PC-3 (cell line): ENCODE data around the gene RBM26. TPM values are rescaled to one million over a fixed set of nuclear protein-coding genes. Genes with fewer than 3 reads are reported as not detected.

Experiments
- ATAC-seq: fragments of 200-7000 bp; cut with Tn5 transposase; 2 replicates; pipeline ENCODE4 v1.9.1; 2020; ENCODE audit warnings: mild to moderate bottlenecking, moderate library complexity
- BruUV-seq: library from RNA; stranded (reverse); fragments of 400-500 nt; replicated peaks from 2 replicates; lab custom pipeline; 2021; lab: Mats Ljungman, UMichigan
- CTCF ChIA-PET: fragments of 300-600 bp; sonication (Branson Sonifier 250); formaldehyde crosslinking; loops from one replicate; lab custom pipeline; 2022; ENCODE audit warnings: antibody characterized with exemption; lab: Charles Lee
- POLR2A ChIA-PET: fragments of 300-600 bp; sonication (Branson Sonifier 250); formaldehyde crosslinking; loops from one replicate; lab custom pipeline; 2022; ENCODE audit warnings: antibody characterized with exemption; ENCODE audit not compliant: unreplicated experiment; lab: Charles Lee
- DNase-seq: peaks from one replicate; pipeline ENCODE4 v3.0.0-alpha.2; 2015
- H2AFZ ChIP-seq: fragments of 300-600 bp; sonication (generic); 2 replicates; pipeline ENCODE4 v1.6.0; 2016; ENCODE audit warnings: antibody characterized with exemption, low read length
- H3F3A ChIP-seq: fragments of 300-600 bp; sonication (generic); one replicate; pipeline ENCODE4 v1.6.0; 2017; ENCODE audit warnings: antibody characterized with exemption, low read length, control low read depth, mild to moderate bottlenecking; ENCODE audit not compliant: unreplicated experiment
- H3K27ac ChIP-seq: fragments of 300-600 bp; sonication (generic); 2 replicates; pipeline ENCODE4 v1.5.1; 2016; ENCODE audit warnings: mild to moderate bottlenecking, low read length
- H3K27me3 ChIP-seq: fragments of 300-600 bp; sonication (generic); 2 replicates; pipeline ENCODE4 v1.6.1; 2016; ENCODE audit warnings: low read length, mixed read lengths
- H3K36me3 ChIP-seq: fragments of 300-600 bp; sonication (generic); 2 replicates; pipeline ENCODE4 v1.6.1; 2016; ENCODE audit warnings: low read depth, mixed run types, low read length, mixed read lengths
- H3K4me1 ChIP-seq: fragments of 300-600 bp; sonication (generic); 2 replicates; pipeline ENCODE4 v1.5.1; 2016; ENCODE audit warnings: low read length; ENCODE audit not compliant: insufficient read depth
- H3K4me2 ChIP-seq: fragments of 300-600 bp; sonication (generic); 2 replicates; pipeline ENCODE4 v1.6.0; 2016; ENCODE audit warnings: low read length
- H3K4me3 ChIP-seq: fragments of 300-600 bp; sonication (generic); 2 replicates; pipeline ENCODE4 v1.5.1; 2016; ENCODE audit warnings: mild to moderate bottlenecking, low read length, mixed read lengths
- H3K79me2 ChIP-seq: fragments of 300-600 bp; sonication (generic); 2 replicates; pipeline ENCODE4 v1.6.1; 2017; ENCODE audit warnings: low read length, mixed read lengths
- H3K9ac ChIP-seq: fragments of 300-600 bp; sonication (generic); 2 replicates; pipeline ENCODE4 v1.6.0; 2016; ENCODE audit warnings: mild to moderate bottlenecking, low read length
- H3K9me2 ChIP-seq: fragments of 300-600 bp; sonication (generic); replicated peaks from 2 replicates; pipeline ENCODE4 v1.6.1; 2016; ENCODE audit warnings: mixed run types, low read length, mixed read lengths
- H3K9me3 ChIP-seq: fragments of 300-600 bp; sonication (generic); 2 replicates; pipeline ENCODE4 v1.6.1; 2016; ENCODE audit warnings: low read length, mixed read lengths
- H4K20me1 ChIP-seq: fragments of 300-600 bp; sonication (generic); 2 replicates; pipeline ENCODE4 v1.6.1; 2016; ENCODE audit warnings: low read length, mixed read lengths
- EZH2 ChIP-seq: fragments of 300-600 bp; sonication (generic); IDR thresholded peaks from one replicate; pipeline ENCODE4 v1.6.1; 2017; ENCODE audit warnings: antibody characterized with exemption, mild to moderate bottlenecking, low read length; ENCODE audit not compliant: unreplicated experiment
- EZH2phosphoT487 ChIP-seq: fragments of 300-600 bp; sonication (generic); IDR thresholded peaks from 2 replicates; pipeline ENCODE4 v1.6.1; 2018; ENCODE audit warnings: mild to moderate bottlenecking, antibody characterized with exemption, low read length, borderline replicate concordance
- intact Hi-C: fragments of 100-400 bp; cut with micrococcal nuclease; formaldehyde crosslinking; loops from 2 replicates; pipeline ENCODE4 v1.9.0; 2023
- total RNA-seq: library from RNA; depleted of rRNA; stranded (reverse); fragments of >200 nt; gene quantifications from 2 replicates; pipeline ENCODE4 v1.2.3, GENCODE V29; 2014
- TF ChIP-seq, protein P1 (sequence below): fragments of 300-600 bp; sonication (generic); conservative IDR thresholded peaks from 2 replicates; pipeline ENCODE4 v1.5.1; 2017; ENCODE audit warnings: antibody characterized with exemption, low read depth, mild to moderate bottlenecking, low read length

The RBM26 gene
- total RNA-seq, 1 experiment from 2014 or later, result 16.1 TPM

DNA sequence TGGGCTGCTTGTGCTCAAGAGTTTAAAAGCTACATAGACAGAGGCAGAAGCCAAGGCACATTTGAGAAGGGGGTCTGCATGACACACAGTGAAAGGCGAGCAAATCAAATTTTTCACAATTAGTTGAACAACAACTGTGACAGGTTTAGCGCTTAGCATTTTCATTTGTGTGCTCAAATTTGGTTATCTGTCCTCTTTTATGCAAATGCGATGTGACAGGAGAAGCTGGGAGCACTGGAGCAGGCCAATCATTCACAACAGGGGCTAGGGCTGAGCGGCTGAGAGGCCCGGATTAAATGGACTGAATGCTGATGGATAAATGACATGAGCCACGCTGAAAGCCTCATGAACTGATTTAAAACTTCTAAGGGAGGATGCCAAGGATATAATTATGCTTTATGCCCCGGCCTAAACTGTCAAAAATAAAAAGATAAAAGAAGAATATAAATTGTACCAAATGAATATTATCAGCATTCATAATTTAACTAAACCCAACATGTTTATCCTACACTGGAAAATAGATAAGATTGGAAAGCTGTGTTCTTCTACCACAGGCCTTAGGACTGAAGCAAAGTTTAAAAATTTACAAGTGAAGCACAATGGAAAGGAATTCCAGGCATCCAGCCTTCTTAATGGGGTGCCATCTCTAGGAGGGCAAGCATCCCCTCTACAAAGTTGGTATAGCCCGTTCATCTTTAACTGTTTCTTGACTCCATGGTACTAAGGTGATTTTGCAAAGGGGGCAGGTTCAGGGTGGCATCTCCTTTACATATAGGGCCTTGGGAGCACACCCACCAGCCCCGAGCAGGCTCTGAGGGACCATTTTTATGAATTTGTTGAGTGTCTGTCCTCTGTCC is 117.9 kb downstream of the RBM26 start:
- H2AFZ ChIP-seq, result no peak overlapping the region
- H3K9ac ChIP-seq, result no peak overlapping the region
- H3K4me2 ChIP-seq, result no peak overlapping the region
- H3K9me2 ChIP-seq, result no peaks in the 10 kb centered on the region
- H3K4me1 ChIP-seq, result no peaks in the 10 kb centered on the region
- intact Hi-C loops, result no loop called here
- no peaks in the 10 kb centered on the region for H3K27me3 ChIP-seq
- H4K20me1 ChIP-seq, result no peaks in the 10 kb centered on the region
- H3K79me2 ChIP-seq, result no peaks in the 10 kb centered on the region
- ChIA-PET CTCF (no interaction called here), POLR2A (no interaction called here)
- no peak overlapping the region for H3K4me3 ChIP-seq
- TF ChIP-seq, protein P1, sequence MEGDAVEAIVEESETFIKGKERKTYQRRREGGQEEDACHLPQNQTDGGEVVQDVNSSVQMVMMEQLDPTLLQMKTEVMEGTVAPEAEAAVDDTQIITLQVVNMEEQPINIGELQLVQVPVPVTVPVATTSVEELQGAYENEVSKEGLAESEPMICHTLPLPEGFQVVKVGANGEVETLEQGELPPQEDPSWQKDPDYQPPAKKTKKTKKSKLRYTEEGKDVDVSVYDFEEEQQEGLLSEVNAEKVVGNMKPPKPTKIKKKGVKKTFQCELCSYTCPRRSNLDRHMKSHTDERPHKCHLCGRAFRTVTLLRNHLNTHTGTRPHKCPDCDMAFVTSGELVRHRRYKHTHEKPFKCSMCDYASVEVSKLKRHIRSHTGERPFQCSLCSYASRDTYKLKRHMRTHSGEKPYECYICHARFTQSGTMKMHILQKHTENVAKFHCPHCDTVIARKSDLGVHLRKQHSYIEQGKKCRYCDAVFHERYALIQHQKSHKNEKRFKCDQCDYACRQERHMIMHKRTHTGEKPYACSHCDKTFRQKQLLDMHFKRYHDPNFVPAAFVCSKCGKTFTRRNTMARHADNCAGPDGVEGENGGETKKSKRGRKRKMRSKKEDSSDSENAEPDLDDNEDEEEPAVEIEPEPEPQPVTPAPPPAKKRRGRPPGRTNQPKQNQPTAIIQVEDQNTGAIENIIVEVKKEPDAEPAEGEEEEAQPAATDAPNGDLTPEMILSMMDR, result no peak
- no peak for TF ChIP-seq EZH2
- no peak for TF ChIP-seq EZH2phosphoT487
- no TSS peak for BruUV-seq
- no peaks in the 10 kb centered on the region for H3K9me3 ChIP-seq
- H3K36me3 ChIP-seq, result no peaks in the 10 kb centered on the region
- no peaks in the 10 kb centered on the region for H3F3A ChIP-seq
- no peak overlapping the region for H3K27ac ChIP-seq
- DNase-seq, result no peak
- no peak for ATAC-seq

DNA sequence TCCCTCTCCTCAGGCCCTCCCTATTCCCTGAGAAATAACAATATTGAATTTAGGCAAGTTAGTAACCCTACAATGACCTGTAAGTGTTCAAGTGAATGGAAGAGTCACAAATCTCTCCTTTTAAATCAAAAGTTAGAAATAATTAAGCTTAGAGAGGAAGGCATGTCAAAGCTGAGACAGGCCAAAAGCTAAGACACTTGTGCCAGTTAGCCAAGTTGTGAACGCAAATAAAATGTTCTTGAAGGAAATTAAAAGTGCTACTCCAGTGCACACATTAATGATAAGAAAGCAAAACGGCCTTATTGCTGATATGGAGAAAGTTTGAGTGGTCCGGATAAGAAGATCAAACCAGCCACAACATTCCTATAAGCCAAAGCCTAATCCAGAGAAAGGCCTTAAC is 120.9 kb downstream of the RBM26 start:
- Histone ChIP-seq H3K27me3 (no peaks in the 10 kb centered on the region), H3K4me1 (no peaks in the 10 kb centered on the region), H3F3A (no peaks in the 10 kb centered on the region), H2AFZ (no peak overlapping the region), H3K9me3 (no peaks in the 10 kb centered on the region), H4K20me1 (no peaks in the 10 kb centered on the region), H3K27ac (no peak overlapping the region), H3K9me2 (no peaks in the 10 kb centered on the region), H3K36me3 (no peaks in the 10 kb centered on the region), H3K4me3 (no peak overlapping the region), H3K4me2 (no peak overlapping the region), H3K9ac (no peak overlapping the region), H3K79me2 (no peaks in the 10 kb centered on the region)
- ATAC-seq (no peak), DNase-seq (no peak)
- intact Hi-C loops, result no loop called here
- CTCF ChIA-PET, result no interaction called here
- POLR2A ChIA-PET, result no interaction called here
- no TSS peak for BruUV-seq
- TF ChIP-seq EZH2phosphoT487 (no peak), EZH2 (no peak)
- TF ChIP-seq, protein P1, result no peak

DNA sequence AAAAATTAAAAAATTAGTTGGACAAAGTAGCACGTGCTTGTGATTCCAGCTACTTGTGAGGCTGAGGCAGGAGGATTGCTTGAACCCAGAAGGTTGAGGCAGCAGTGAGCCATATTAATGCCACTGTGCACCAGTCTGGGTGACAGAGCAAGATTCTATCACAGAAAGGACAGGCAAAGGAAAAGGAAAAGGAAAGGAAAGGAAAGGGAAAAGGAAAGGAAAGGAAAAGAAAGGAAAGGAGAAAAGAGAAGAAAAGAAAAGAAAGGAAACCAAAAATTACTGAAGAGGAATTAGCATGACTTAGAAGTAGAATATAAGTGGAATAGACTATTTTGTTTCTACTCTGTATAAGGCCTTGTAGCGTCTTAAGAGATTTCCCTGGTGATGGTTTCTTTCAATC is 122.3 kb downstream of the RBM26 start:
- H3K27me3 ChIP-seq, result no peaks in the 10 kb centered on the region
- BruUV-seq, result no TSS peak

More for the DNA sequence above, 122.3 kb downstream of the RBM26 start:
- no peak overlapping the region for H3K9ac ChIP-seq
- H4K20me1 ChIP-seq, result no peaks in the 10 kb centered on the region
- H3K9me2 ChIP-seq, result no peaks in the 10 kb centered on the region
- no peaks in the 10 kb centered on the region for H3K79me2 ChIP-seq
- no peaks in the 10 kb centered on the region for H3F3A ChIP-seq
- H3K4me1 ChIP-seq, result no peaks in the 10 kb centered on the region
- intact Hi-C loops, result no loop called here
- ChIA-PET CTCF (no interaction called here), POLR2A (no interaction called here)
- DNase-seq (no peak), ATAC-seq (no peak)
- no peak overlapping the region for H3K4me3 ChIP-seq
- TF ChIP-seq, protein P1, result no peak
- TF ChIP-seq EZH2phosphoT487, result no peak
- TF ChIP-seq EZH2, result no peak
- H3K4me2 ChIP-seq, result no peak overlapping the region
- H2AFZ ChIP-seq, result no peak overlapping the region
- H3K27ac ChIP-seq, result no peak overlapping the region
- no peaks in the 10 kb centered on the region for H3K36me3 ChIP-seq
- H3K9me3 ChIP-seq, result no peaks in the 10 kb centered on the region
